ENCODE data around the gene CRP.

The CRP gene

DNA sequence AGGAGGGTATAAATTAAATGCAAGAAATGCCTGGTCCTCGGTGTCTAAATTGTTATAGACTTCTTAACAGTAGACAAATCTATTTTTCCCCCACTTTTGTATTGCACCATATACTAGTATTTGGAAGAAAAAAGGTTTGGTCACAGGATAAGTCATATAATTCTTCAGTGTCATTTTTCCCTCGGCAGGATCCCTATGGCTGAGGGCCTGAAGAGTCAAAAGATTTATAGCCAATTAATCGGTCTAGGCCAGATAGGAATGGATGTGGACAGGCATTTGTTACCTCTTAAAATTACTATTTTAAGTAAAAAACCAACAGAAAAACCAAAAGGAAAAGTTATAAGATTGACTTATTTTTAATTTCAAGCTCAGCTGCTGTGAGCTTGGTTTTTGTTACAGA, 45.6 kb downstream of the CRP start:
- no peak for TF ChIP-seq POLR2AphosphoS5 (IDR thresholded peaks at IDR 0.05; ENCODE audit: low read depth, low read length)
- TF ChIP-seq FOXP2 (optimal IDR thresholded peaks at IDR 0.05; ENCODE audit: borderline replicate concordance, extremely low read depth, extremely low read length, insufficient read depth), result no peak
- TF ChIP-seq, protein P1, sequence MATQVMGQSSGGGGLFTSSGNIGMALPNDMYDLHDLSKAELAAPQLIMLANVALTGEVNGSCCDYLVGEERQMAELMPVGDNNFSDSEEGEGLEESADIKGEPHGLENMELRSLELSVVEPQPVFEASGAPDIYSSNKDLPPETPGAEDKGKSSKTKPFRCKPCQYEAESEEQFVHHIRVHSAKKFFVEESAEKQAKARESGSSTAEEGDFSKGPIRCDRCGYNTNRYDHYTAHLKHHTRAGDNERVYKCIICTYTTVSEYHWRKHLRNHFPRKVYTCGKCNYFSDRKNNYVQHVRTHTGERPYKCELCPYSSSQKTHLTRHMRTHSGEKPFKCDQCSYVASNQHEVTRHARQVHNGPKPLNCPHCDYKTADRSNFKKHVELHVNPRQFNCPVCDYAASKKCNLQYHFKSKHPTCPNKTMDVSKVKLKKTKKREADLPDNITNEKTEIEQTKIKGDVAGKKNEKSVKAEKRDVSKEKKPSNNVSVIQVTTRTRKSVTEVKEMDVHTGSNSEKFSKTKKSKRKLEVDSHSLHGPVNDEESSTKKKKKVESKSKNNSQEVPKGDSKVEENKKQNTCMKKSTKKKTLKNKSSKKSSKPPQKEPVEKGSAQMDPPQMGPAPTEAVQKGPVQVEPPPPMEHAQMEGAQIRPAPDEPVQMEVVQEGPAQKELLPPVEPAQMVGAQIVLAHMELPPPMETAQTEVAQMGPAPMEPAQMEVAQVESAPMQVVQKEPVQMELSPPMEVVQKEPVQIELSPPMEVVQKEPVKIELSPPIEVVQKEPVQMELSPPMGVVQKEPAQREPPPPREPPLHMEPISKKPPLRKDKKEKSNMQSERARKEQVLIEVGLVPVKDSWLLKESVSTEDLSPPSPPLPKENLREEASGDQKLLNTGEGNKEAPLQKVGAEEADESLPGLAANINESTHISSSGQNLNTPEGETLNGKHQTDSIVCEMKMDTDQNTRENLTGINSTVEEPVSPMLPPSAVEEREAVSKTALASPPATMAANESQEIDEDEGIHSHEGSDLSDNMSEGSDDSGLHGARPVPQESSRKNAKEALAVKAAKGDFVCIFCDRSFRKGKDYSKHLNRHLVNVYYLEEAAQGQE (IDR thresholded peaks at IDR 0.05; ENCODE audit: insufficient read depth in 1 of 2, low read depth in 2 of 2, low read length in 2 of 2), result no peak
- no peak for TF ChIP-seq SIN3A (IDR thresholded peaks at IDR 0.05; ENCODE audit: borderline replicate concordance, insufficient read depth, low read length)
- no peak for TF ChIP-seq TAF1 (IDR thresholded peaks at IDR 0.05; ENCODE audit: borderline replicate concordance, insufficient read depth, low read length)

DNA sequence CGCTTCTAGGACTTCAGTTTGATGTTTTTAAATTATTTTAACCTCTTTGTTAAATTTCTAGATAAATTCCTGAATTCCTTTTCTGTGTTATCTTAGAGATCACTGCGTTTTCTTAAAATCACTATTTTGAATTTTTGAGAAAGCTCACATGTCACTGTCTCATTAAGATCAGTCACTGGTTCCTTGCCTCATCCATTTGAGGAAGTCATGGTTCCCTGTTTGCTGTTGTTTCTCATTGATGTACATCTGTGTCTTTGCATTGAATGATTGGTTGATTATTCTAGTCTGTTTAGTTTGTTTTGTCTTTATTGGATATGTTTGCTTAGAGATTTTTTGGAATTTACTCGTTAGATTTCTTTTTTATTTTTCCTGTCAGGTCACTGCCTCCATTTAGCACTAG, 50.1 kb downstream of the CRP start:
- TF ChIP-seq POLR2AphosphoS5 (IDR thresholded peaks at IDR 0.05; ENCODE audit: low read depth, low read length) (no peak), TAF1 (IDR thresholded peaks at IDR 0.05; ENCODE audit: borderline replicate concordance, insufficient read depth, low read length) (no peak), FOXP2 (optimal IDR thresholded peaks at IDR 0.05; ENCODE audit: borderline replicate concordance, extremely low read depth, extremely low read length, insufficient read depth) (no peak), SIN3A (IDR thresholded peaks at IDR 0.05; ENCODE audit: borderline replicate concordance, insufficient read depth, low read length) (no peak)
- TF ChIP-seq, protein P1 (IDR thresholded peaks at IDR 0.05; ENCODE audit: insufficient read depth in 1 of 2, low read depth in 2 of 2, low read length in 2 of 2), result no peak

DNA sequence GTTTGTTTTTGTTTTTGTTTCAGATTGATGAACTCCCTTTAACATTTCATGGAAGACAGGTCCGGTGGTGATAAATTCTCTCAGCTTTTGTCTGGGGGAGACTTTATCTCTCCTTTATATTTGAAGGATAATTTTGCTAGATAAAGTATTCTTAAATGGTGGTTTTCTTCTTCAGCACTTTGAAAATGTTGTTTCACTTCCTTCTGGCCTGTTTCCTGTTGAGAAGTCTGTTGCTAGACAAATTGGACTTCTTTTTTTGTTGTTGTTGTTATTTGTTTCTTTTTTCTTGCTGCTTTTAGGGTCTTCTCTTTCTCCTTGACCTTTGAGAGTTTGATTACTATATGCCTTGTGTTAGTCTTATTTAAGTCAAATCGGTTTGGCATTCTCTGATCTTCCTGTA, 50.8 kb downstream of the CRP start:
- TF ChIP-seq TAF1 (IDR thresholded peaks at IDR 0.05; ENCODE audit: borderline replicate concordance, insufficient read depth, low read length) (no peak), POLR2AphosphoS5 (IDR thresholded peaks at IDR 0.05; ENCODE audit: low read depth, low read length) (no peak), FOXP2 (optimal IDR thresholded peaks at IDR 0.05; ENCODE audit: borderline replicate concordance, extremely low read depth, extremely low read length, insufficient read depth) (no peak), SIN3A (IDR thresholded peaks at IDR 0.05; ENCODE audit: borderline replicate concordance, insufficient read depth, low read length) (no peak)
- TF ChIP-seq, protein P1 (IDR thresholded peaks at IDR 0.05; ENCODE audit: insufficient read depth in 1 of 2, low read depth in 2 of 2, low read length in 2 of 2), result no peak

Measured in PFSK-1 (cell line).